Measurements from ENCODE around the gene TOMM40. TPM values are rescaled to one million over a fixed set of nuclear protein-coding genes. Genes with fewer than 3 reads are reported as not detected.
A peak's percentile ranks its signal among the peaks of the same experiment; 100 is the strongest.
"Not testable (repeated sequence)": the region's sequence is repeated elsewhere in the genome, so short reads cannot be mapped to it uniquely, and the experiment has no call there.

TOMM40 gene
- total and polyA plus RNA-seq, 2 experiments from 2014 or later = 52.9 to 54.6 TPM

DNA sequence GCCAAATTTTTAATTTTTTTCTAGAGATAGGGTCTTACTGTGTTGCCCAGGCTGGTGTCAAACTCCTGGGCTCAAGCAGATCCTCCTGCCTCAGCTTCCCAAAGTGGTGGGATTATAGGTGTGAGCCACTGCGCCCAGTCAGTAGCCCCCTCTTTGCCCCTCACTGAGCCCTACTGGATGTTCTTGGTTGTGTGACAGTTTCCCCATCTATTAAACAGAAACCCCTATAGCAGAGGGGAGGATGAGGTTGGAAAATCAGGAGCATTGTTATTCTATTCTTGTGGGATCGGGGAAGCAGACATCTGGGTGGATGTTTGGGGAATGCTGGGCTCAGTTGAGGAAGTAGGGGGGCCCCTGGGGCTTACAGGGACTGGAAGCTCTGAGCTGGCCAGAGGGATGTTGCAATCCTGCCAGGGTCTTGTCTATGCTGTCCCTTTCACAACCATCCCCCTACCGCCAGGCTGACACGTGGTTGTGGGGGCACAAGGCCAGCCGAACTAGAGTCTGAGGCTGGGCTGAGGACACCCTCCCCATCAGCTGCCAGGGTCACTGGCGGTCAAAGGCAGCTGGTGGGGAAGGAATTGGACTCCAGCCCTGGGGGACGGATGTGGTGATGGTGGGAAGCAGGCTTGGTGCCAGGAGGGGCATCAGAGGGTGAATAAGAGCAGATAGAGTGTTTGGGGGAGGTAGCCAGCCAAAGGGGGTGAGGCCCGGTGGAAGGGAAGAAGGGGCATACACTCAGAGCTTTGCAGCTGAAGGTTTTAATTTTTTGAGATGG, 34.2 kb downstream of the TOMM40 start:
- H3K4me1 ChIP-seq (ENCODE audit: insufficient read depth) = peaks cover 9% of the 10 kb centered on the region
- no peak overlapping the region for H3K27ac ChIP-seq
- no peaks in the 10 kb centered on the region for H4K20me1 ChIP-seq (ENCODE audit: insufficient read depth)
- DNase-seq = peak; percentile 44
- H3K9ac ChIP-seq = no peak overlapping the region
- no peaks in the 10 kb centered on the region for H3K9me3 ChIP-seq (ENCODE audit: low read depth)
- H3K4me2 ChIP-seq (ENCODE audit: unreplicated experiment) = no peak overlapping the region
- no peaks in the 10 kb centered on the region for H3K27me3 ChIP-seq (replicated peaks; ENCODE audit: insufficient read depth)
- no peaks in the 10 kb centered on the region for H3K79me2 ChIP-seq (ENCODE audit: insufficient read depth)
- in situ Hi-C loops (cut with MboI) = no loop called here
- H3K4me3 ChIP-seq = no peak overlapping the region
- no peak for TF ChIP-seq EZH2phosphoT487 (IDR thresholded peaks at IDR 0.05; ENCODE audit: insufficient read depth, low read depth)
- TF ChIP-seq EZH2 (IDR thresholded peaks at IDR 0.05; ENCODE audit: insufficient read depth, poor library complexity, severe bottlenecking) = no peak
- H3K36me3 ChIP-seq (ENCODE audit: low read depth) = no peaks in the 10 kb centered on the region
- peak overlapping the region; percentile 14; the same call in 1 of the 2 replicates for H2AFZ ChIP-seq
- H3F3A ChIP-seq (ENCODE audit: insufficient read depth) = no peaks in the 10 kb centered on the region
- 48 to 51% methylated on average over 7 to 8 of the region's 8 CpGs for WGBS, 2 experiments (ENCODE audit: low coverage in 1 of 2, low lambda C conversion rate in 2 of 2, missing lambda C conversion rate in 2 of 2)
- H3K9me2 ChIP-seq (ENCODE audit: insufficient read depth) = no peaks in the 10 kb centered on the region

- H3F3A ChIP-seq (ENCODE audit: insufficient read depth); H3K79me2 ChIP-seq (ENCODE audit: insufficient read depth); H3K27ac ChIP-seq; DNase-seq; H3K4me1 ChIP-seq (ENCODE audit: insufficient read depth); H3K27me3 ChIP-seq (replicated peaks; ENCODE audit: insufficient read depth); H3K9me2 ChIP-seq (ENCODE audit: insufficient read depth); H3K9ac ChIP-seq; in situ Hi-C loops (cut with MboI); H4K20me1 ChIP-seq (ENCODE audit: insufficient read depth); H3K36me3 ChIP-seq (ENCODE audit: low read depth); H3K9me3 ChIP-seq (ENCODE audit: low read depth): not testable (repeated sequence)
- WGBS, 2 experiments (ENCODE audit: low coverage in 1 of 2, low lambda C conversion rate in 2 of 2, missing lambda C conversion rate in 2 of 2) = 44 to 56% methylated on average over 9 to 18 of the region's 19 CpGs
- 0 out of 2 replicates have a peak overlapping the region, but pooled peaks have one; percentile 36 for H3K4me3 ChIP-seq
- peak overlapping the region; percentile 59; the same call in 1 of the 2 replicates for H2AFZ ChIP-seq
- H3K4me2 ChIP-seq (ENCODE audit: unreplicated experiment) = peak overlapping the region; percentile 44
These were observed 35.4 kb downstream of the TOMM40 start for GRCh38 chr19:44926245-44927077.

DNA sequence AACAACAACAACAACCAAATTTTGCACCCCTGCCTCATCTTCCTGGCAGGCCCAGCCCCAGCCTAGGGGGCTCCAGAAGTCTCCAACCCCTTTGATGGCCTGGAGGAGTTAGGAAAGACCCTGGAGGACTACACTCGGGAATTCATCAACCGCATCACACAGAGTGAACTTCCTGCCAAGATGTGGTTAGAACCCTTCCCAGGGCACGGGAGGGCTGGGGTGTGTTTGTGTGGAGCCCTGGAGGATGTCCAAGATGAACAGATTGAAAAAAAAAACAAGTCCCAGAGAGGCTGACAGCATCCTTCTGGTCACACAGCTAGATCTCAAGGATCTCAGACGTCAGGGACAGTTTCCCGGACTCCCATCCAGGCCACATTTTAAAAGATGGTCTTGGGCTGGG, 36.7 kb downstream of the TOMM40 start:
- Histone ChIP-seq H3K9me3 (ENCODE audit: low read depth) (no peaks in the 10 kb centered on the region), H3K9ac (no peak overlapping the region), H3K79me2 (ENCODE audit: insufficient read depth) (no peaks in the 10 kb centered on the region), H2AFZ (peak overlapping the region; percentile 59; the same call in 1 of the 2 replicates), H3K27ac (no peak overlapping the region), H3K36me3 (ENCODE audit: low read depth) (no peaks in the 10 kb centered on the region), H3K4me2 (ENCODE audit: unreplicated experiment) (no peak overlapping the region), H3K4me3 (no peak overlapping the region), H3K27me3 (replicated peaks; ENCODE audit: insufficient read depth) (no peaks in the 10 kb centered on the region), H3K9me2 (ENCODE audit: insufficient read depth) (no peaks in the 10 kb centered on the region), H4K20me1 (ENCODE audit: insufficient read depth) (no peaks in the 10 kb centered on the region), H3F3A (ENCODE audit: insufficient read depth) (no peaks in the 10 kb centered on the region), H3K4me1 (ENCODE audit: insufficient read depth) (peaks cover 9% of the 10 kb centered on the region)
- peak; percentile 27 for DNase-seq
- in situ Hi-C loops (cut with MboI) = no loop called here
- WGBS, 2 experiments (ENCODE audit: low coverage in 1 of 2, low lambda C conversion rate in 2 of 2, missing lambda C conversion rate in 2 of 2) = 22 to 25% methylated on average over 5 of the region's 5 CpGs
- TF ChIP-seq EZH2 (IDR thresholded peaks at IDR 0.05; ENCODE audit: insufficient read depth, poor library complexity, severe bottlenecking) = no peak
- no peak for TF ChIP-seq EZH2phosphoT487 (IDR thresholded peaks at IDR 0.05; ENCODE audit: insufficient read depth, low read depth)

DNA sequence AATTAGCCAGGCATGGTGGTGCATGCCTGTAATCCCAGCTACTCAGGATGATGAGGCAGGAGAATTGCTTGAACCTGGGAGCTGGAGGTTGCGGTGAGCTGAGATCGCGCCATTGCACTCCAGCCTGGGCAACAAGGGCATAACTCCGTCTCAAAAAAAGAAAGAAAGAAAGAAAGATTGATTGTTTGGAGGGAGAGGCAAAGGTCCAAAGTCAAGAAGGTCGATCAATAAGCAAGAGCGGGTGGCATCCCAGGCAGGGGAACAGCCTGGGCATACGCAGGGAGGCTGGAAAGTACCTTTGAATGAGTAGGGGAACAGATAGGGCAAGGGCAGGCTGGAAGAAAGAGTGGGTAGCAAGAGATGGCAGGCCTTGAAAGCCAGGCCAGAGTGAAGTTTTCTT, 39.0 kb downstream of the TOMM40 start:
- no peak overlapping the region for H3K4me2 ChIP-seq (ENCODE audit: unreplicated experiment)
- H3F3A ChIP-seq (ENCODE audit: insufficient read depth) = no peaks in the 10 kb centered on the region
- H3K9me2 ChIP-seq (ENCODE audit: insufficient read depth) = no peaks in the 10 kb centered on the region
- no peak overlapping the region for H3K27ac ChIP-seq
- WGBS, 2 experiments (ENCODE audit: low coverage in 1 of 2, low lambda C conversion rate in 2 of 2, missing lambda C conversion rate in 2 of 2) = 78 to 80% methylated on average over 7 of the region's 7 CpGs
- H3K4me1 ChIP-seq (ENCODE audit: insufficient read depth) = peaks cover 9% of the 10 kb centered on the region
- TF ChIP-seq EZH2 (IDR thresholded peaks at IDR 0.05; ENCODE audit: insufficient read depth, poor library complexity, severe bottlenecking) (no peak), EZH2phosphoT487 (IDR thresholded peaks at IDR 0.05; ENCODE audit: insufficient read depth, low read depth) (no peak)
- H3K4me3 ChIP-seq = no peak overlapping the region
- H3K79me2 ChIP-seq (ENCODE audit: insufficient read depth) = no peaks in the 10 kb centered on the region
- H3K36me3 ChIP-seq (ENCODE audit: low read depth) = no peaks in the 10 kb centered on the region
- no peaks in the 10 kb centered on the region for H4K20me1 ChIP-seq (ENCODE audit: insufficient read depth)
- DNase-seq = no peak
- no peaks in the 10 kb centered on the region for H3K9me3 ChIP-seq (ENCODE audit: low read depth)
- no peaks in the 10 kb centered on the region for H3K27me3 ChIP-seq (replicated peaks; ENCODE audit: insufficient read depth)
- no peak overlapping the region for H3K9ac ChIP-seq
- in situ Hi-C loops (cut with MboI) = no loop called here
- H2AFZ ChIP-seq = no peak overlapping the region

Data from GM23248 (cell line).